Middle frontal gyrus (tissue), 1 donor: ENCODE measurements around the gene TSHZ1.
"Not testable (repeated sequence)": the region's sequence is repeated elsewhere in the genome, so short reads cannot be mapped to it uniquely, and the experiment has no call there.

Source experiments
- DNase-seq: peaks from one replicate; pipeline ENCODE4 v3.0.0-alpha.2; 2015; ENCODE audit warnings: low spot score; ENCODE audit errors: extremely low spot score

The TSHZ1 gene

GRCh38 chr18:75179819-75180600, 30.6 kb upstream of the TSHZ1 start:
- no peak for DNase-seq

- no peak for DNase-seq
Observed at GRCh38 chr18:75183524-75183923, 27.1 kb upstream of the TSHZ1 start.

- no peak for DNase-seq
Observed at GRCh38 chr18:75183973-75184493, 26.6 kb upstream of the TSHZ1 start.

DNA sequence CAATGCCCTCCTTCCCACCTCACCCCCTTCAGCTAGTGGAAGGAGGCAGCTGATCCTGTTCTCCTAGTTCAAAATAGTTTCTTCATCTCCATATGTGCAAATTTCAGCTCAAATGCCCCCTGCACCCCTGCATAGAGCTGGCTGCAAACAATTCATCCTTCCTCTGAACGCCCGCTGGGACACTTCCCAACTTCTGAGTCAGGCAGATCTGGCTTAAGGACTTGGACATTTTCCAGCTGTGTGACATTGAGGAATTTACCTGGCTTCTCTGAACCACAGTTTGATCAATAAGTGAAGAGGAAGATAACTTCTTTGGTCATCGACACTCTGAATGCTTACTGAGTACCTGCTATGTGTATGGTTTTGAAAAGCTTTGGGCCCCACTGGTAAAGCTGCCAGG, 25.1 kb upstream of the TSHZ1 start:
- no peak for DNase-seq

- DNase-seq: not testable (repeated sequence)
Observed at GRCh38 chr18:75187702-75188101, 22.9 kb upstream of the TSHZ1 start.

GRCh38 chr18:75189696-75190095, 20.9 kb upstream of the TSHZ1 start:
- DNase-seq: no peak

GRCh38 chr18:75192899-75193298, 17.7 kb upstream of the TSHZ1 start:
- DNase-seq: no peak

GRCh38 chr18:75198036-75198435, 12.6 kb upstream of the TSHZ1 start:
- DNase-seq: no peak

DNA sequence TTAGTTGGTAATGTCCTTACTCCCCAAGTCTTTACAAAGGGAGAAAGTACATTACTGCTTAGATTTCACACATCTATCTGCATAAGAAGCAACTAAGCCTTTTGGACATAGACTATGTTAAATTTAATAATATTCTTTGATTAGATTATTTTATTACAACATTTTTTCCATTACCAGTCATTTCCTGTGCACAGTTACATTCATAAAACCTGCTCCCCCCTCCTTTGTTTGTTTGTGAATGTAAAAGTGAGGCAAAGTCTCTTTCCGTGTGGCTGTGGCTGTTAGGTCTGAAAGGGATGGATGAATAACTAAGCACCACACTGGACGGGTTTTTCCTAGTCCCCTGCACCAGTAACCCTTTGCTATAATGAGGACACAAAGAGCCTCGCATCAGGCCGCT, 11.3 kb upstream of the TSHZ1 start:
- no peak for DNase-seq

GRCh38 chr18:75200071-75200470, 10.5 kb upstream of the TSHZ1 start:
- no peak for DNase-seq

DNA sequence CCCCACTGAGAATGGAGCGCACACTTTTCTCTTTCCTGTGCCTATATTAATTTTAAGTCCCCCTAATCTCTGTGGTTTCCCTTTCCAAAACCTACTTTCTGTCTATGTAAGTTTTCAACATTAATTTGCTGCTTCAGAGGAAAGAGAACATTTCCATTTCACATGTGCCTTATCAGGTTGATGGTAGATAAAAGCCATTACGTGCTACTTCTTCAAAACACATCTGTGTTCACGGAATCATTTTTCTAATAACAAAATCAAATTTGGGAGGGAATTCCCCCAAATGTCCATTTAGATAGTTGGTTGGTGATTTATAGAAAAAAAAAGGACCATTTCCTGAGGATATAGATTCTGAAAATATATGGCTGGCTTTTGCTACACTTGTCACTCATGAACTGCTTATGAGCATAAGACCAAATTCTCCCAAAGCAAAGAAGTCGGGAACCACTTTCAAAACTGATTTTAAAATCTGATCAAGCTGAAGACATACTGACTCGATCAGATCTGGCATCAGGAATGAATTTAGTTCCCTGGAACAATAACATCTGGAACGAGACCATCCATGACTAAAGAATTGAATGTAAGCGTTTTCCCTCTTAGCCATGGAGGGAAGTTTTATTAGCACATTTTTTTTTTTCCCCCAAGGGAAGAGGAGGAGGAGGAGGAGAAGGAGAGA, 9.9 kb upstream of the TSHZ1 start:
- DNase-seq: no peak

GRCh38 chr18:75201282-75202270, 9.0 kb upstream of the TSHZ1 start:
- DNase-seq: no peak

DNA sequence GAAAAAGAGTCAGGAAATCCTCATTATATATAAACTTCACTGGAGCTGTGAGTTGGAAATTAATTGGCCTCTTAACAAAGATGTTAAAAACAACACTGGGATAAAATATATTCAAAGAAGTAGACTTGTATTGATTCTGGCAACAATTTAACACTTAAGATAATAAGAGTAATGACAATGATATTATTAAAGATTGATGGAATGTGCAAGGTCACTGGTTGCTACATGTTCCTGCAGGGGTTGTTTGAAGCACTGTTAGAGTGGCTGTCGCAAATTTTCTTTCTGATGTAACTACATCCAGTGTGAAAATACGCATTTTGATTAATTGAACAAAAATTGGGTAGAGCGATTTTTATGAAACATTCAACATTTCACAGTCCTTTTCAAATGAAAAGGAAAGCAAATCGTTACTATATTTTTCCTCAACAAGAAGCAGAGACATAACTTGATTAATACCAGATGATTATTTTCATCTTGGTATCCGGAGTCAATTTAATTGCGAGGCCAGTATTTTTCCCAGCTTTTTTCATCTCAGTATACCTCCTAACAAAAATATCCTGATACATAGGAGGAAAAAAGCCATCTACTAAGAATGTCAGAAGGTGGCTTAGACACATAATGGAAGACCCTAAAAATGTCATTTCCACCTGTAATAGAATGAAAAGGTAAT, 7.8 kb upstream of the TSHZ1 start:
- no peak for DNase-seq

DNA sequence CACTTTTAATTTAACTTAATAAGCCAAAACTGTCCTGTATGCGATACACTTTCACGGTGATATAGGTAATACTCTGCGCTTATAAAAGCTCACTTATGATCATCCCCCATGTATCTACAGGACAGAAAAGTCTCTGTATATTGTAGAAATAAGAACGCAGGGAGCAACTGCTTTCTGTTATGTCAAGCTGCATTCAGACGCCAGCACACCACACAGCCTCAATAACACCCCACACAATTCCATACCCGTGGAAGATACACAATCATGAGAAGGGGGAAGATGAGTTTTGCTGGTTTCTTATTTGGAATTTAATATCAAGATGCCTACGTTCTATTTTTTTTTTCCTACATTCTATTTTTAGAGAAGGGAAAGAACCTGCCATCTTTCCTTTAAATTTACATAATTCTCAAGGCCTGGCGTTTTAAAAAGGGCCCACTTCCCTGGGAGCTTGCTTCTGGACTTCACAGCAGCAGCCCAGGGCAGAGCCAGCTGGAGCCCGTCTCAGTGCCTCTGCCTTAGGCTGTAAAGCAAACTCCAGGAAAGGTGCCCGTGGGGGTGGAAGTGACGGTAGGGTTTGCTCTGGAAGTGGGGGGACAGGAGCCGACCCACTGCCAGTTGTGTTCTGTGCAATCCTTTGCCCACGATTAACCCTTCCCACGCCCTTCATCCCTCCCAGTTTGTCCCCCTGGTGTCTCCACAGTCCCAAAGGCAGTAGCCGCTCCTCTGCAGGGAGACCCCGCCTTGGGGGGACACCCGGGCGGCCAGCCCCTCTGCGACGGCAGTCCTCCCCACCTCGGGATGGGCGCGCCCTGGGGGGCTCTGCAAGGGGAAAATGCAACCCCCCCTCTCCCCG, 7.0 kb upstream of the TSHZ1 start:
- no peak for DNase-seq

DNA sequence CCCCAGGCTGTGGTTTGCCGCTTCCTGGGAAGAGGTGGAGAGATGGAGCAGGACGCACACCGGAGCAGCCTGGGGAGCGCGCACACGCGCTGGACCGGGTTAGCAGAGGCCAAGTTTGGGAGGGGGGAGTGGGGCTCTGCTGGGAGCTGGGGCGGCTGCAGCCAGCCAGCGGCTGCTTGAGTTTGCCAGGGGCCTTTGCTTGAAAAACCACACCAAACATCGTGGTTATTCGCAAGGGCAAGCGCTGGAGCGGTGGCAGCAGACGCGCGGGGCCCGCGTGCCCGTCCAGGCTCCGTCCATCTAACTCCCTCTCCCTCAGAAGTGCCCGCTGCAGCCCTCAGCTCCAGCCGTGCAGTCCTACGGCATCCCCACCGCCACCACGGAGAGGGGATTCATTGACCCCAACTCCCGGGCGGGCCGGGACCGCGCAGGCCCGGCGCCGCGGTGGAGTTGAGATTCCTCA, 6.3 kb upstream of the TSHZ1 start:
- no peak for DNase-seq

GRCh38 chr18:75204732-75205513, 5.7 kb upstream of the TSHZ1 start:
- DNase-seq: no peak

DNA sequence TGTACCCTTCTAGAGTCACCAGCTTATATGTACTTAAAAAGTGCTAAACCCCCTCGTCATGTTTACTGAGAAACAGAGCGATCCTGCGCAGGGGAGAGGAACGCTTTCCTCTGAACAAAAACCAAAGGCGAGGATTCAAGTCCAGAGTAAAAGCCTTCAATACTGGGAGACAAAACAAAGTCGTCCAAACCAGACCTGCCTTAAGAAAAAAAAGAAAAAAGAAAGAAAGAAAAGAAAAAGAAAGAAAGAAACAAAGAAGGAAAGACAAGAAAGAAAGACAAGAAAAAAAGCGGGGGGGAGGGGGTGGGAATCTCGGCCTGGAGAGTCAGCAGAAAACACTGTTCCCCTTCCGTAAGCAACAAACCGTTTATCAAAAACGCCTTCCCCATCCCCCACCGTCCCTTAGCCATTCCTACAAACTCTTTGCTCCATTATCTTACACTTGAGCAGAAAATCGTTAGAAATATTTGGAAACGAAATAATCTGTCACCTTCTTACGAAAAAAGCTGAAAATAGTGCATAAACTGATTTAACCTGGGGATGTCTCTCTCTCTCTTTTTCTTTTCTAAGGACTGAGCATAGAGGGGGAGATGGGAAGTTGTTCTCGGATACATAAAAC, 5.0 kb upstream of the TSHZ1 start:
- no peak for DNase-seq

DNA sequence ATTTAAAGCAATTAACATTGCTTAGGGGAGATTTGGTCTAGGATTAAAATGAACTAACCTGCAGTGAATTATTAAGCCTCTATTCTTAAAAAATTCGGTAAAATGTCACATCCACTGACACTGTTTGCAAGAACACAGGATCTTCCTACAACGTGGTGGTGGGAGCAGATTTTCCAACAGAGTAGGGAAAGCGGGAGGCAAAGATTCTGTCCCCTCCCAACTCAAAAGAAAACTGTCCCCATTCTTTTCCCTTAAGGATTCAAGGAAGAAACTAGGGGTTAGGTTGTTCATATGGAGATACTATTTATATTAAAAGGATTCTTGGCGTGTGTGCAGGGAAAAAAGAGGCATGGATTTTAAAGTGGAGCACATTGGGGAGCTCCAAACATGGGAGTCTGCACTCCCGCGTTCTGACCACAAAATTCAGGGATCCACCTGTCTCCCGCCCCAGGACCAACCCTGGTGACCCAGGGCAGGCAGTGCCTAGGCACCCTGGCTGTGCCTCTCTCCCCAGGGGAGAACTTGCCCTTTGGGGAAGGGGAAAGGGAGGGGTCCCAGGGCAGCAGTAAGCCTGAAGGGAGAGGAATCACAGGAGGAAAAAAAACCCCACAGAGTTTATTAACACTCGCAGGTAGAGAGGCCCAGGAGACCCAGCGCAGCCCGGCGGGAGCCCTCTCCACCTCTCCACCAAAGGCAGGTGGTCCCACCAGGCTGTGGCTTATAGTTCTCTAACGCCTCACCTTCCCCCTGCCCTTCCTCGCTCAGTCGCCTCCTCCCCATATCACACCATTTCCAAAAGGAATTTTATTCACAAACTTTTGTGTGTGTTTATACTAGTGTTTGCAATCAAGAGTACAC, 3.9 kb upstream of the TSHZ1 start:
- DNase-seq: no peak
